Psoas muscle (tissue), 8 donors: ENCODE measurements around the gene ATF7IP2. TPM values are rescaled to one million over a fixed set of nuclear protein-coding genes. Genes with fewer than 3 reads are reported as not detected.
"Not testable (repeated sequence)": the region's sequence is repeated elsewhere in the genome, so short reads cannot be mapped to it uniquely, and the experiment has no call there.

Experiments used
- ATAC-seq, 4 donors: fragments of 200-7000 bp; cut with Tn5 transposase; one replicate each; pipeline ENCODE4 v1.9.1; 2020; ENCODE audit warnings: moderate library complexity in 3 of 4, mild to moderate bottlenecking in 2 of 4
- DNase-seq, 2 donors: peaks; one replicate each; pipeline ENCODE4 v3.0.0-alpha.2; 2020
- H3K27ac ChIP-seq: fragments of 200-600 bp; one replicate; pipeline ENCODE4 v1.8.0; 2022
- H3K27me3 ChIP-seq, 3 donors: fragments of 200-600 bp in 1 of 3; one replicate each; pipeline versions ENCODE4 v1.6.1 to v1.8.0; 2013 to 2022; ENCODE audit warnings: low read length in 2 of 3, mild to moderate bottlenecking in 2 of 3, moderate library complexity in 1 of 3; ENCODE audit not compliant: insufficient read depth in 3 of 3
- H3K36me3 ChIP-seq, 2 donors: fragments of 200-600 bp in 1 of 2; one replicate each; pipeline versions ENCODE4 v1.6.1 to v1.8.0; 2013 to 2022; ENCODE audit warnings: low read depth in 1 of 2, mild to moderate bottlenecking in 1 of 2, moderate library complexity in 1 of 2; ENCODE audit not compliant: insufficient read depth in 1 of 2
- H3K4me1 ChIP-seq: fragments of 200-600 bp; one replicate; pipeline ENCODE4 v1.8.0; 2022
- H3K4me3 ChIP-seq: fragments of 200-600 bp; one replicate; pipeline ENCODE4 v1.8.0; 2022; ENCODE audit warnings: mild to moderate bottlenecking
- H3K9me3 ChIP-seq: fragments of 200-600 bp; one replicate; pipeline ENCODE4 v1.8.0; 2022
- WGBS, 3 donors: extraction: QIAGEN DNeasy Blood & Tissue Kit; methylation state at CpG; one replicate each; pipeline versions ENCODE4 v1.1.6 to v1.1.7; 2013; 5-methylcytosine and 5-hydroxymethylcytosine counted together
- intact Hi-C, 2 donors: fragments of 100-400 bp; cut with DNase I; formaldehyde crosslinking; loops; one replicate each; pipeline versions ENCODE4 v1.11.0 to v1.14.2; 2022
- polyA plus RNA-seq, 3 donors: library from polyadenylated mRNA; stranded (reverse); fragments of 200-250 nt; gene quantifications; one replicate each; pipeline ENCODE4 v1.2.3, GENCODE V29; 2013
- total RNA-seq, 4 donors: library from RNA; stranded (reverse); fragmentation: NEBNext Ultra II Directional in 2 of 4; extraction: Animal tissue kit (Norgen Biotek cat#: 25700) in 2 of 4; gene quantifications; one replicate each; pipeline versions ENCODE4 v1.2.1 to v1.2.4, GENCODE V29; 2021 to 2023
- TF ChIP-seq, protein P1 (sequence below): fragments of 200-600 bp; IDR thresholded peaks from one replicate; pipeline ENCODE4 v1.8.0; 2022; ENCODE audit warnings: antibody characterized with exemption
- donor health status: healthy with polysubstance abuse.
- donor health status: DM: no; HTN: no; CAD: no; lungs with moderate emphysema.
- donor health status: Bipolar disorder and iron deficiency.
- donor health status: healthy.
- donor health status: DM: yes; HTN: yes; CAD: no.
- donor health status: DM: no; HTN: no; CAD: no.
- donor health status: DM: no; HTN: no; CAD: no.
- donor health status: DM: yes; HTN: yes; CAD: no.

ATF7IP2 gene
- total and polyA plus RNA-seq, 7 donors, result 0.89 to 5.1 (median 2.5) TPM

DNA sequence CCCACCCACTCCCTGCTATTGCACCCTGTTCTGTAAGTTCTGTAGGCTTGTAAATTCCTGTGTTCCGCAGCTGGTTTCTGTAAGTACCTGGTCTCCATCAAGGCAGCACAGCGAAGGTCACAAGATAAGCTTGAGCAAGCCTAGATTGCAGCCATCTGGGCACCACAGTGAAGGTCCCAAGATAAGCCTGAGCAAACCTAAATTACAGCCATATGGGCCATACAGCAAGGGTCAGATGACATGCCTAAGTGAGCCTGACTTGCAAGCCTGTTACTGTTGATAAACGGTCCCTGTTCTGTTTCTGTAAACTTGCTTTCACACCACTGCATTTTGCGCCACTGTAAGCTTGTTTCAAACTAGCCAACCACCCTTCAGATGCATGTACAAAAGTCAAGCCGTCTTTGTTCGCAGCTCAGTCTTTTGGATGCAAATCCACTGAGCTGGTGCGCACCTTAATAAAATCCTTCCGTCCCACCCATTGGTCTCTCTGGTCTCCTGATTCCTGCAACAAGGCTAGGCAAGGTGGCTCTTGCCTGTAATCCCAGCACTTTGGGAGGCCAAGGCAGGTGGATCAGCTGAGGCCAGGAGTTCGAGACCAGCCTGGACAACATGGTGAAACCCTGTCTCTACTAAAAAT, 42.6 kb upstream of the ATF7IP2 start:
- WGBS, 3 donors, result 80 to 85% (median 83%) methylated on average over 9 of the region's 9 CpGs
- Histone ChIP-seq H3K4me3 (no peak overlapping the region), H3K9me3 (peaks cover 6% of the 10 kb centered on the region), H3K27ac (no peak overlapping the region), H3K36me3 (no peaks in the 10 kb centered on the region), H3K27me3 (no peaks in the 10 kb centered on the region), H3K4me1 (no peaks in the 10 kb centered on the region)
- ATAC-seq (no peak), DNase-seq (no peak)
- TF ChIP-seq, protein P1, sequence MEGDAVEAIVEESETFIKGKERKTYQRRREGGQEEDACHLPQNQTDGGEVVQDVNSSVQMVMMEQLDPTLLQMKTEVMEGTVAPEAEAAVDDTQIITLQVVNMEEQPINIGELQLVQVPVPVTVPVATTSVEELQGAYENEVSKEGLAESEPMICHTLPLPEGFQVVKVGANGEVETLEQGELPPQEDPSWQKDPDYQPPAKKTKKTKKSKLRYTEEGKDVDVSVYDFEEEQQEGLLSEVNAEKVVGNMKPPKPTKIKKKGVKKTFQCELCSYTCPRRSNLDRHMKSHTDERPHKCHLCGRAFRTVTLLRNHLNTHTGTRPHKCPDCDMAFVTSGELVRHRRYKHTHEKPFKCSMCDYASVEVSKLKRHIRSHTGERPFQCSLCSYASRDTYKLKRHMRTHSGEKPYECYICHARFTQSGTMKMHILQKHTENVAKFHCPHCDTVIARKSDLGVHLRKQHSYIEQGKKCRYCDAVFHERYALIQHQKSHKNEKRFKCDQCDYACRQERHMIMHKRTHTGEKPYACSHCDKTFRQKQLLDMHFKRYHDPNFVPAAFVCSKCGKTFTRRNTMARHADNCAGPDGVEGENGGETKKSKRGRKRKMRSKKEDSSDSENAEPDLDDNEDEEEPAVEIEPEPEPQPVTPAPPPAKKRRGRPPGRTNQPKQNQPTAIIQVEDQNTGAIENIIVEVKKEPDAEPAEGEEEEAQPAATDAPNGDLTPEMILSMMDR, result no peak
- intact Hi-C loops, result no loop called here

DNA sequence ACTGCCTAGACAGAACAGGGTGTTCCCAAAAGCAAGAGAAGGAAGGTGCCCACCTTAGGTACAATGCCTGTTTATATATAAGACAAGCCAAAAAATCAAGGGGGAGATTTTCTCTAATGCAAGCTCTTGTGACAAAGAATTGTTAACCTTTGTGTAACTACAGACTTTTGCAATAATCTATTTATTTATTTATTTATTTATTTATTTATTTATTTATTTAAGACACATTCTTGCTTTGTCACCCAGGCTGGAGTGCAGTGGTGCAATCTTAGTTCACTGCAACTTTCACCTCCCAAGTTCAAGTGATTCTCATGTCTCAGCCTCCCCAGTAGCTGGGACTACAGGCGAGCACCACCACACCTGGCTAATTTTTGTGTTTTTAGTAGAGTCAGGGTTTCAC, 41.2 kb upstream of the ATF7IP2 start:
- DNase-seq, result not testable (repeated sequence)

DNA sequence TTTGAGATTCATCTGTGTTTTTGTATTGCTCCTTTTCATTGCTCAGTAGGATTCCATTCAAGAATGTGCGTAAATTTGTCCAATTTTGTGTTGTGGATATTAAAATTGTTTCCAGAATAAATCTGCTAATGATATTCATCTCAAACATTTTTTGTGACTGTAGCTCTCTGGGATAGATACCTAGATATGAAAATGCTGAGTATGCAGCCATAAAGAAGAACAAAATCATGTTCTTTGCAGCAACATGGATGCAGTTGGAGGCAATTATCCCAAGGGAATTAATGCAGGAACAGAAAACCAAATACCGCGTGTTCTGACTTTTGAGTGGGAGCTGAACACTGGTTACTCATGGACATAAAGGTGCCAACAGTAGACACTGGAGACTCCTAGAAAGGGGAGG, 40.2 kb upstream of the ATF7IP2 start:
- H3K4me3 ChIP-seq, result no peak overlapping the region
- no peak for ATAC-seq
- no peak for DNase-seq
- H3K9me3 ChIP-seq, result no peaks in the 10 kb centered on the region
- intact Hi-C loops, result no loop called here
- no peaks in the 10 kb centered on the region for H3K36me3 ChIP-seq
- TF ChIP-seq, protein P1, result no peak
- WGBS, 3 donors, result 92 to 94% (median 94%) methylated on average over 3 of the region's 3 CpGs
- H3K27me3 ChIP-seq, result no peaks in the 10 kb centered on the region
- no peak overlapping the region for H3K27ac ChIP-seq
- no peaks in the 10 kb centered on the region for H3K4me1 ChIP-seq

More for the DNA sequence above, 41.2 kb upstream of the ATF7IP2 start:
- H3K36me3 ChIP-seq, H3K4me3 ChIP-seq, H3K27ac ChIP-seq, ATAC-seq, H3K4me1 ChIP-seq, H3K27me3 ChIP-seq, intact Hi-C loops, H3K9me3 ChIP-seq: not testable (repeated sequence)
- 80 to 96% (median 91%) methylated on average over 1 of the region's 1 CpG for WGBS, 3 donors

DNA sequence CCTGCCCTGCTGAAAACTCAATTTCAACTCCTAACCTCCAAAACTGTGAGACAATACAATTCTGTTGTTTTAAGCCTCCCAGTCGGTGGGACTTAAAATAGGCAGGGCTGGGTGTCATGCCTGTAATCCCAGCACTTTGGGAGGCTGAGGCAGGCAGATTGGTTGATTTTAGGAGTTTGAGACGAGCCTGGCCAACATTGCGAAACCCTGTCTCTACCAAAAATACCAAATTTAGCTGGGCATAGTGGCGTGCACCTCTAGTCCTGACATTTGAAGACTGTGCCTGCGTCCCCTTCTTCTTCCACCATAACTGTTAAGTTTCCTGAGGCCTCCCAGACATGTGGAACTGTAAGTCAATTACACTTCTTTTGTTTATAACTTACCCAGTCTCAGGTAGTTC, 36.0 kb upstream of the ATF7IP2 start:
- TF ChIP-seq, protein P1, result no peak
- Histone ChIP-seq H3K27me3 (no peaks in the 10 kb centered on the region), H3K4me3 (no peak overlapping the region), H3K27ac (no peak overlapping the region), H3K36me3 (no peaks in the 10 kb centered on the region), H3K9me3 (no peaks in the 10 kb centered on the region), H3K4me1 (no peaks in the 10 kb centered on the region)
- ATAC-seq, result no peak
- DNase-seq, result no peak
- intact Hi-C loops, result no loop called here
- 77 to 85% (median 78%) methylated on average over 5 of the region's 5 CpGs for WGBS, 3 donors

DNA sequence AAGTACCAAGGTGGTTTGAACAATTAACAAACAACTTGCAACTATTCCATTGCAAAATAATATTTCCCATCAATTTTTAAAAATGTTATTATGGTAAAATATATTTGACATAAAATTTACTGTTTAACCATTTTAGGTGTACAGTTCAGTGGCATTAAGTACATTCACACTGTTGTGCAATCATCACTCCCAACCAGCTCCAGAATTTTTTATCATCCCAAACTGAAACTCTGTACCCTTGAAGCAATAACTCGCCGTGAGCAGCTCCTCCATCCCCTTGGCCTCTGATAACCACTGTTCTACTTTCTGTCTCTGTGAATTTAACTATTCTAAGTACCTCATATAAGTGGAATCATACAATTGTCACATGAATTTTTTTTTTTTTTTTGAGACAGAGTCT, 33.6 kb upstream of the ATF7IP2 start:
- TF ChIP-seq, protein P1, result no peak
- intact Hi-C loops, result no loop called here
- DNase-seq (no peak), ATAC-seq (no peak)
- Histone ChIP-seq H3K4me3 (no peak overlapping the region), H3K36me3 (no peaks in the 10 kb centered on the region), H3K4me1 (no peaks in the 10 kb centered on the region), H3K9me3 (no peaks in the 10 kb centered on the region), H3K27ac (no peak overlapping the region), H3K27me3 (no peaks in the 10 kb centered on the region)
- WGBS, 3 donors, result 80 to 86% (median 82%) methylated on average over 2 of the region's 2 CpGs
